Measurements from ENCODE around the gene ANO10.
"Not testable (repeated sequence)": the region's sequence is repeated elsewhere in the genome, so short reads cannot be mapped to it uniquely, and the experiment has no call there.

ANO10 gene

GRCh38 chr3:43366885-43367284 lies 254.9 kb downstream of the ANO10 start:
- Mint-ChIP-seq H3K4me3 (no peak overlapping the region), H3K4me1 (ENCODE audit: low read depth) (no peaks in the 10 kb centered on the region), H3K9me3 (no peaks in the 10 kb centered on the region), H3K27me3 (no peaks in the 10 kb centered on the region), H3K36me3 (ENCODE audit: low read depth) (no peaks in the 10 kb centered on the region), H3K27ac (no peak overlapping the region)

GRCh38 chr3:43366481-43366880 lies 255.3 kb downstream of the ANO10 start:
- Mint-ChIP-seq H3K27me3 (no peaks in the 10 kb centered on the region), H3K36me3 (ENCODE audit: low read depth) (no peaks in the 10 kb centered on the region)

GRCh38 chr3:43365601-43366305 lies 256.1 kb downstream of the ANO10 start:
- Mint-ChIP-seq H3K9me3 (no peaks in the 10 kb centered on the region), H3K27me3 (no peaks in the 10 kb centered on the region), H3K36me3 (ENCODE audit: low read depth) (no peaks in the 10 kb centered on the region), H3K27ac (no peak overlapping the region), H3K4me1 (ENCODE audit: low read depth) (no peaks in the 10 kb centered on the region), H3K4me3 (no peak overlapping the region)

More at GRCh38 chr3:43366481-43366880, 255.3 kb downstream of the ANO10 start:
- no peak overlapping the region for H3K4me3 Mint-ChIP-seq
- no peaks in the 10 kb centered on the region for H3K9me3 Mint-ChIP-seq
- no peaks in the 10 kb centered on the region for H3K4me1 Mint-ChIP-seq (ENCODE audit: low read depth)
- no peak overlapping the region for H3K27ac Mint-ChIP-seq

- no peak overlapping the region for H3K27ac Mint-ChIP-seq
- no peaks in the 10 kb centered on the region for H3K27me3 Mint-ChIP-seq
- H3K9me3 Mint-ChIP-seq = no peaks in the 10 kb centered on the region
- H3K36me3 Mint-ChIP-seq (ENCODE audit: low read depth) = no peaks in the 10 kb centered on the region
- no peaks in the 10 kb centered on the region for H3K4me1 Mint-ChIP-seq (ENCODE audit: low read depth)
- H3K4me3 Mint-ChIP-seq = no peak overlapping the region
Observed at GRCh38 chr3:43364926-43365325, 256.9 kb downstream of the ANO10 start.

GRCh38 chr3:43364494-43364893 lies 257.3 kb downstream of the ANO10 start:
- H3K27ac Mint-ChIP-seq = no peak overlapping the region
- H3K27me3 Mint-ChIP-seq = no peaks in the 10 kb centered on the region
- H3K36me3 Mint-ChIP-seq (ENCODE audit: low read depth) = no peaks in the 10 kb centered on the region
- H3K4me1 Mint-ChIP-seq (ENCODE audit: low read depth) = no peaks in the 10 kb centered on the region
- no peak overlapping the region for H3K4me3 Mint-ChIP-seq
- H3K9me3 Mint-ChIP-seq = no peaks in the 10 kb centered on the region

GRCh38 chr3:43363621-43364266 lies 258.1 kb downstream of the ANO10 start:
- H3K4me1 Mint-ChIP-seq (ENCODE audit: low read depth) = no peaks in the 10 kb centered on the region
- H3K9me3 Mint-ChIP-seq = no peaks in the 10 kb centered on the region
- H3K4me3 Mint-ChIP-seq = no peak overlapping the region
- no peak overlapping the region for H3K27ac Mint-ChIP-seq
- H3K36me3 Mint-ChIP-seq (ENCODE audit: low read depth) = no peaks in the 10 kb centered on the region
- H3K27me3 Mint-ChIP-seq = no peaks in the 10 kb centered on the region

- Mint-ChIP-seq H3K27ac (no peak overlapping the region), H3K4me1 (ENCODE audit: low read depth) (no peaks in the 10 kb centered on the region), H3K4me3 (no peak overlapping the region), H3K36me3 (ENCODE audit: low read depth) (no peaks in the 10 kb centered on the region), H3K27me3 (no peaks in the 10 kb centered on the region), H3K9me3 (no peaks in the 10 kb centered on the region)
Observed at GRCh38 chr3:43362961-43363360, 258.9 kb downstream of the ANO10 start.

- Mint-ChIP-seq H3K4me1 (ENCODE audit: low read depth) (no peaks in the 10 kb centered on the region), H3K27me3 (no peaks in the 10 kb centered on the region), H3K36me3 (ENCODE audit: low read depth) (no peaks in the 10 kb centered on the region), H3K27ac (no peak overlapping the region), H3K9me3 (peaks cover 6% of the 10 kb centered on the region), H3K4me3 (no peak overlapping the region)
Observed at GRCh38 chr3:43362183-43362582, 259.6 kb downstream of the ANO10 start.

- H3K9me3 Mint-ChIP-seq = peaks cover 10% of the 10 kb centered on the region
- H3K27ac Mint-ChIP-seq = no peak overlapping the region
- no peak overlapping the region for H3K4me3 Mint-ChIP-seq
- H3K36me3 Mint-ChIP-seq (ENCODE audit: low read depth) = peaks cover under 1% of the 10 kb centered on the region
- H3K27me3 Mint-ChIP-seq = no peaks in the 10 kb centered on the region
- H3K4me1 Mint-ChIP-seq (ENCODE audit: low read depth) = no peaks in the 10 kb centered on the region
Observed at GRCh38 chr3:43361077-43361476, 260.7 kb downstream of the ANO10 start.

- H3K27me3 Mint-ChIP-seq; H3K27ac Mint-ChIP-seq; H3K4me3 Mint-ChIP-seq; H3K4me1 Mint-ChIP-seq (ENCODE audit: low read depth): not testable (repeated sequence)
- Mint-ChIP-seq H3K9me3 (peaks cover 48% of the 10 kb centered on the region), H3K36me3 (ENCODE audit: low read depth) (peaks cover 47% of the 10 kb centered on the region)
Observed at GRCh38 chr3:43356033-43356432, 265.8 kb downstream of the ANO10 start.

GRCh38 chr3:43353923-43354670 lies 267.7 kb downstream of the ANO10 start:
- no peak overlapping the region for H3K4me3 Mint-ChIP-seq
- H3K9me3 Mint-ChIP-seq = peaks cover 48% of the 10 kb centered on the region
- no peak overlapping the region for H3K27ac Mint-ChIP-seq
- H3K4me1 Mint-ChIP-seq (ENCODE audit: low read depth) = peaks cover 5% of the 10 kb centered on the region
- peaks cover 66% of the 10 kb centered on the region for H3K36me3 Mint-ChIP-seq (ENCODE audit: low read depth)
- no peaks in the 10 kb centered on the region for H3K27me3 Mint-ChIP-seq

GRCh38 chr3:43353393-43353792 lies 268.4 kb downstream of the ANO10 start:
- Mint-ChIP-seq H3K27me3 (no peaks in the 10 kb centered on the region), H3K4me1 (ENCODE audit: low read depth) (peaks cover 13% of the 10 kb centered on the region), H3K27ac (no peak overlapping the region), H3K36me3 (ENCODE audit: low read depth) (peaks cover 73% of the 10 kb centered on the region), H3K4me3 (no peak overlapping the region), H3K9me3 (peaks cover 48% of the 10 kb centered on the region)

- Mint-ChIP-seq H3K4me3 (no peak overlapping the region), H3K9me3 (peaks cover 28% of the 10 kb centered on the region), H3K27me3 (no peaks in the 10 kb centered on the region), H3K27ac (peak overlapping the region; percentile 13), H3K4me1 (ENCODE audit: low read depth) (peaks cover 48% of the 10 kb centered on the region), H3K36me3 (ENCODE audit: low read depth) (peaks cover 95% of the 10 kb centered on the region)
Observed at GRCh38 chr3:43349716-43350115, 272.1 kb downstream of the ANO10 start.

GRCh38 chr3:43348852-43349574 lies 272.8 kb downstream of the ANO10 start:
- peaks cover 94% of the 10 kb centered on the region for H3K36me3 Mint-ChIP-seq (ENCODE audit: low read depth)
- H3K4me1 Mint-ChIP-seq (ENCODE audit: low read depth) = peaks cover 55% of the 10 kb centered on the region
- peak overlapping the region; percentile 33 for H3K4me3 Mint-ChIP-seq
- no peaks in the 10 kb centered on the region for H3K27me3 Mint-ChIP-seq
- peak overlapping the region; percentile 41 for H3K27ac Mint-ChIP-seq
- H3K9me3 Mint-ChIP-seq = peaks cover 21% of the 10 kb centered on the region

GRCh38 chr3:43348350-43348749 lies 273.5 kb downstream of the ANO10 start:
- Mint-ChIP-seq H3K36me3 (ENCODE audit: low read depth) (peaks cover 94% of the 10 kb centered on the region), H3K4me1 (ENCODE audit: low read depth) (peaks cover 62% of the 10 kb centered on the region), H3K4me3 (no peak overlapping the region), H3K27ac (peak overlapping the region; percentile 41), H3K9me3 (peaks cover 17% of the 10 kb centered on the region), H3K27me3 (no peaks in the 10 kb centered on the region)

Measured in stimulated activated naive CD8-positive, alpha-beta T cell treated with anti-CD3 and anti-CD28 coated beads, Interleukin-15, Interleukin-2, amounts not matched to agents 100 ng/mL and 50 ng/mL, for 24 hours (primary cell).